Panc1 (cell line): ENCODE measurements around the gene MPP7. TPM values are rescaled to one million over a fixed set of nuclear protein-coding genes. Genes with fewer than 3 reads are reported as not detected.

ENCODE experiments used
- ATAC-seq: fragments of 200-7000 bp; cut with Tn5 transposase; 2 replicates; pipeline ENCODE4 v1.9.1; 2020; ENCODE audit warnings: mild to moderate bottlenecking, moderate library complexity
- BruUV-seq: library from RNA; stranded (reverse); fragments of 400-500 nt; replicated peaks from 2 replicates; lab custom pipeline; 2021; lab: Mats Ljungman, UMichigan
- CTCF ChIA-PET: fragments of 300-600 bp; sonication (Branson Sonifier 250); formaldehyde crosslinking; loops from one replicate; lab custom pipeline; 2022; ENCODE audit warnings: antibody characterized with exemption; lab: Charles Lee
- POLR2A ChIA-PET: fragments of 300-600 bp; sonication (Branson Sonifier 250); formaldehyde crosslinking; loops from one replicate; lab custom pipeline; 2022; ENCODE audit warnings: antibody characterized with exemption; lab: Charles Lee
- DNase-seq: peaks from one replicate; pipeline ENCODE4 v3.0.0-alpha.2; 2010; ENCODE audit warnings: low read depth, low spot score
- H3K27ac ChIP-seq: 2 replicates; pipeline ENCODE4 v1.5.1; 2011; ENCODE audit warnings: mild to moderate bottlenecking, low read length, inconsistent platforms
- H3K27me3 ChIP-seq: fragments of 200-500 bp; sonication (Bioruptor generic); 2 replicates; pipeline ENCODE4 v1.6.0; 2014; ENCODE audit warnings: low read length, inconsistent platforms; ENCODE audit not compliant: control insufficient read depth, insufficient read depth
- H3K36me3 ChIP-seq: fragments of 200-500 bp; sonication (Bioruptor generic); 2 replicates; pipeline ENCODE4 v1.5.1; 2014; ENCODE audit warnings: inconsistent platforms, mild to moderate bottlenecking, low read length, moderate library complexity; ENCODE audit not compliant: control insufficient read depth, insufficient read depth
- H3K4me1 ChIP-seq: 2 replicates; pipeline ENCODE4 v1.5.1; 2011; ENCODE audit warnings: inconsistent platforms, mild to moderate bottlenecking, low read length, moderate library complexity; ENCODE audit not compliant: control insufficient read depth, insufficient read depth
- H3K4me3 ChIP-seq, 2 experiments: 2 replicates each; pipeline ENCODE4 v1.5.1; 2011 to 2012; ENCODE audit warnings: low read depth in 2 of 2, low read length in 2 of 2, mild to moderate bottlenecking in 2 of 2, inconsistent platforms in 1 of 2, moderate library complexity in 1 of 2
- H3K9me3 ChIP-seq: fragments of 200-500 bp; sonication (Bioruptor generic); 2 replicates; pipeline ENCODE4 v1.5.1; 2014; ENCODE audit warnings: low read depth, mild to moderate bottlenecking, inconsistent platforms, low read length, moderate library complexity; ENCODE audit not compliant: control insufficient read depth, insufficient read depth
- POLR2AphosphoS5 ChIP-seq: IDR thresholded peaks from 2 replicates; pipeline ENCODE4 v1.6.1; 2012; ENCODE audit warnings: mild to moderate bottlenecking, low read depth, low read length, moderate library complexity
- SIN3A ChIP-seq: IDR thresholded peaks from 2 replicates; pipeline ENCODE4 v1.6.1; 2012; ENCODE audit warnings: low read depth, mild to moderate bottlenecking, low read length, moderate library complexity, borderline replicate concordance; ENCODE audit not compliant: insufficient read depth
- TCF7L2 ChIP-seq: IDR thresholded peaks from 2 replicates; pipeline ENCODE4 v1.6.1; 2011; ENCODE audit warnings: mild to moderate bottlenecking, low read depth, low read length, inconsistent platforms
- in situ Hi-C: cut with HindIII; loops from 2 replicates; pipeline ENCODE4 v1.10.0; 2016; ENCODE audit warnings: low sequenced_read_pairs, low pct_unique_long_range_greater_than_20kb
- intact Hi-C: fragments of 100-400 bp; cut with micrococcal nuclease; formaldehyde crosslinking; loops from one replicate; pipeline ENCODE4 v1.10.0; 2022; ENCODE audit not compliant: unreplicated experiment
- total RNA-seq: library from RNA; stranded (reverse); gene quantifications from one replicate; pipeline ENCODE4 v1.2.1, GENCODE V29; 2021; ENCODE audit not compliant: unreplicated experiment
- TF ChIP-seq, protein P1 (sequence below), 2 experiments: IDR thresholded peaks; 2 replicates each; pipeline ENCODE4 v1.6.1; 2011 to 2012; ENCODE audit warnings: low read depth in 2 of 2, control low read depth in 1 of 2, low read length in 1 of 2, mild to moderate bottlenecking in 1 of 2, moderate library complexity in 1 of 2; ENCODE audit not compliant: insufficient read depth in 1 of 2
- TF ChIP-seq, protein P2 (sequence below): fragments of 450-650 bp; IDR thresholded peaks from 2 replicates; pipeline ENCODE4 v1.5.1; 2017; ENCODE audit warnings: mild to moderate bottlenecking

Gene MPP7
- total RNA-seq, 1 experiment from 2014 or later: 0.49 TPM

DNA sequence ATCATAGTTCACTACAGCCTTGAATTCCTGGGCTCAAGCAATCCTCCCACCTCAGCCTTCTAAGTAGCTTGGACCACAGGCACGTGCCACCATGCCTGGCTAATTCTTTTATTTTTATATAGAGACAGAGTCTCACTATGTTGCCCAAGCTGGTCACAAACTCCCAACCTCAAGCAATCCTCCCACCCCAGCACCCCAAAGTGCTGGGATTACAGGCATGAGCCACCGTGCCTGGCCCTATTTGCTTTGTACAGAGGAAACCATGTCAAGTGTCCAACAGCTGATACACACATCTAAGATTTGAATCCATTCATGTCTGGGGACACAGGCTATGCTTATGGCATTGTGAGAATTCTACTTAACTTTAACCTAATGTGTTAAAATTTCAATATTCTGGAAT, 29.9 kb upstream of the MPP7 start:
- BruUV-seq: no TSS peak
- Histone ChIP-seq H3K27me3 (no peaks in the 10 kb centered on the region; the same call in 1 of the 2 replicates), H3K36me3 (no peaks in the 10 kb centered on the region), H3K27ac (no peak overlapping the region), H3K4me1 (no peaks in the 10 kb centered on the region), H3K4me3 (no peak overlapping the region), H3K9me3 (no peaks in the 10 kb centered on the region)
- intact Hi-C loops: no loop called here
- POLR2A ChIA-PET: no interaction called here
- in situ Hi-C loops: no loop called here
- DNase-seq (no peak), ATAC-seq (no peak)
- TF ChIP-seq, protein P1, sequence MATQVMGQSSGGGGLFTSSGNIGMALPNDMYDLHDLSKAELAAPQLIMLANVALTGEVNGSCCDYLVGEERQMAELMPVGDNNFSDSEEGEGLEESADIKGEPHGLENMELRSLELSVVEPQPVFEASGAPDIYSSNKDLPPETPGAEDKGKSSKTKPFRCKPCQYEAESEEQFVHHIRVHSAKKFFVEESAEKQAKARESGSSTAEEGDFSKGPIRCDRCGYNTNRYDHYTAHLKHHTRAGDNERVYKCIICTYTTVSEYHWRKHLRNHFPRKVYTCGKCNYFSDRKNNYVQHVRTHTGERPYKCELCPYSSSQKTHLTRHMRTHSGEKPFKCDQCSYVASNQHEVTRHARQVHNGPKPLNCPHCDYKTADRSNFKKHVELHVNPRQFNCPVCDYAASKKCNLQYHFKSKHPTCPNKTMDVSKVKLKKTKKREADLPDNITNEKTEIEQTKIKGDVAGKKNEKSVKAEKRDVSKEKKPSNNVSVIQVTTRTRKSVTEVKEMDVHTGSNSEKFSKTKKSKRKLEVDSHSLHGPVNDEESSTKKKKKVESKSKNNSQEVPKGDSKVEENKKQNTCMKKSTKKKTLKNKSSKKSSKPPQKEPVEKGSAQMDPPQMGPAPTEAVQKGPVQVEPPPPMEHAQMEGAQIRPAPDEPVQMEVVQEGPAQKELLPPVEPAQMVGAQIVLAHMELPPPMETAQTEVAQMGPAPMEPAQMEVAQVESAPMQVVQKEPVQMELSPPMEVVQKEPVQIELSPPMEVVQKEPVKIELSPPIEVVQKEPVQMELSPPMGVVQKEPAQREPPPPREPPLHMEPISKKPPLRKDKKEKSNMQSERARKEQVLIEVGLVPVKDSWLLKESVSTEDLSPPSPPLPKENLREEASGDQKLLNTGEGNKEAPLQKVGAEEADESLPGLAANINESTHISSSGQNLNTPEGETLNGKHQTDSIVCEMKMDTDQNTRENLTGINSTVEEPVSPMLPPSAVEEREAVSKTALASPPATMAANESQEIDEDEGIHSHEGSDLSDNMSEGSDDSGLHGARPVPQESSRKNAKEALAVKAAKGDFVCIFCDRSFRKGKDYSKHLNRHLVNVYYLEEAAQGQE (IDR thresholded peaks at IDR 0.05; ENCODE audit: insufficient read depth in 1 of 2, low read depth in 2 of 2, low read length in 1 of 2): no peak
- TF ChIP-seq, protein P2, sequence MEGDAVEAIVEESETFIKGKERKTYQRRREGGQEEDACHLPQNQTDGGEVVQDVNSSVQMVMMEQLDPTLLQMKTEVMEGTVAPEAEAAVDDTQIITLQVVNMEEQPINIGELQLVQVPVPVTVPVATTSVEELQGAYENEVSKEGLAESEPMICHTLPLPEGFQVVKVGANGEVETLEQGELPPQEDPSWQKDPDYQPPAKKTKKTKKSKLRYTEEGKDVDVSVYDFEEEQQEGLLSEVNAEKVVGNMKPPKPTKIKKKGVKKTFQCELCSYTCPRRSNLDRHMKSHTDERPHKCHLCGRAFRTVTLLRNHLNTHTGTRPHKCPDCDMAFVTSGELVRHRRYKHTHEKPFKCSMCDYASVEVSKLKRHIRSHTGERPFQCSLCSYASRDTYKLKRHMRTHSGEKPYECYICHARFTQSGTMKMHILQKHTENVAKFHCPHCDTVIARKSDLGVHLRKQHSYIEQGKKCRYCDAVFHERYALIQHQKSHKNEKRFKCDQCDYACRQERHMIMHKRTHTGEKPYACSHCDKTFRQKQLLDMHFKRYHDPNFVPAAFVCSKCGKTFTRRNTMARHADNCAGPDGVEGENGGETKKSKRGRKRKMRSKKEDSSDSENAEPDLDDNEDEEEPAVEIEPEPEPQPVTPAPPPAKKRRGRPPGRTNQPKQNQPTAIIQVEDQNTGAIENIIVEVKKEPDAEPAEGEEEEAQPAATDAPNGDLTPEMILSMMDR: no peak
- no peak for TF ChIP-seq POLR2AphosphoS5
- no peak for TF ChIP-seq SIN3A
- TF ChIP-seq TCF7L2: no peak
- CTCF ChIA-PET: no interaction called here

DNA sequence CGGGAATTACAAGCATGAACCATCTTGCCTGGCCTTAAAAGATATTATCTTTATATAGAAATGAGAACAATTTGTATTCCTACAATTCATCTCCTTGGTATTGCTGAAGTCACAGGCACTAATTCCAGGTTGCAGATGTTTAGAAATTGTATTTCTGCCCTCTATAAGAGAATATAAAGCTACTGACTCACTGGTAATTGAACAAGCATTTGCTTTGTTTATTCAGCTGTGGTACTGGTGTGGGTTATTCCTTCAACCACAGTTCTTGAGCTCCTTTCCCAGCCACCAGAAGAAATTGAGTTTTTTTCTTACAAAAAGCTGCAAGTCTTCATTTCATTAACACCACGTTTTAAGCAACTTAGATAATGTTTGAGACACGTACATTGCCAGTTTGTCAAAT, 29.0 kb upstream of the MPP7 start:
- no TSS peak for BruUV-seq
- no peak for DNase-seq
- no peaks in the 10 kb centered on the region for H3K4me1 ChIP-seq
- CTCF ChIA-PET: interaction anchor here (0.6 kb wide), 1 partner anchor 59 kb away, joined by 11 read pairs; no protein-coding TSS in a partner anchor
- H3K36me3 ChIP-seq: no peaks in the 10 kb centered on the region
- H3K27ac ChIP-seq: no peak overlapping the region
- POLR2A ChIA-PET: no interaction called here
- no peaks in the 10 kb centered on the region for H3K9me3 ChIP-seq
- in situ Hi-C loops: no loop called here
- no peaks in the 10 kb centered on the region; the same call in 1 of the 2 replicates for H3K27me3 ChIP-seq
- no peak for ATAC-seq
- intact Hi-C loops: no loop called here
- TF ChIP-seq, protein P1 (IDR thresholded peaks at IDR 0.05; ENCODE audit: insufficient read depth in 1 of 2, low read depth in 2 of 2, low read length in 1 of 2): no peak
- no peak for TF ChIP-seq SIN3A
- no peak for TF ChIP-seq POLR2AphosphoS5
- no peak for TF ChIP-seq TCF7L2
- TF ChIP-seq, protein P2: no peak
- no peak overlapping the region for H3K4me3 ChIP-seq
